ENCODE results near the gene MSI2.

- TF ChIP-seq CTCF (IDR thresholded peaks at IDR 0.05; ENCODE audit: low read depth, low read length, poor library complexity, severe bottlenecking) (no peak), EZH2phosphoT487 (IDR thresholded peaks at IDR 0.05; ENCODE audit: borderline replicate concordance, low read length) (no peak)
Measured at GRCh38 chr17:57537524-57538410, 281.4 kb downstream of the MSI2 start.

Data from DOHH2 (cell line).